ENCODE results near the gene EMC8.

Gene EMC8

DNA sequence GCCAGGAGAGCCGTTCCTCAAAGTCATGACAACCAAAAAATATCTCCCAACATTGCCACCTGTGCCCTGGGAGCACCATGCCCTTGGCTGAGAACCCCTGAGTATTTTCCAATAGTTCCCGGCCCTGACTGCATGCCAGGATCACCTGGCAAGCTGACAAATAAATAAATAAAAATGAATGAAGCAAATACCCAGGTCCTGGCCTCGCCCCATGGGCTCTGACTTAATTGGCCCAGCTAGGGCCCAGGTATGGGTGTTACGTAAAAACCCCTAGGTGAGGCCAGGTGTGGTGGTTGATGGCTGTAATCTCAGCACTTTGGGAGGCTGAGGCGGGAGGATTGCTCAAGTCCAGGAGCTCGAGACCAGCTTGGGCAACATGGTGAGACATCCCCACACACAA is 45.8 kb downstream of the EMC8 start:
- H3K27ac ChIP-seq, result peak overlapping the region; percentile 66
- TF ChIP-seq, protein P1, sequence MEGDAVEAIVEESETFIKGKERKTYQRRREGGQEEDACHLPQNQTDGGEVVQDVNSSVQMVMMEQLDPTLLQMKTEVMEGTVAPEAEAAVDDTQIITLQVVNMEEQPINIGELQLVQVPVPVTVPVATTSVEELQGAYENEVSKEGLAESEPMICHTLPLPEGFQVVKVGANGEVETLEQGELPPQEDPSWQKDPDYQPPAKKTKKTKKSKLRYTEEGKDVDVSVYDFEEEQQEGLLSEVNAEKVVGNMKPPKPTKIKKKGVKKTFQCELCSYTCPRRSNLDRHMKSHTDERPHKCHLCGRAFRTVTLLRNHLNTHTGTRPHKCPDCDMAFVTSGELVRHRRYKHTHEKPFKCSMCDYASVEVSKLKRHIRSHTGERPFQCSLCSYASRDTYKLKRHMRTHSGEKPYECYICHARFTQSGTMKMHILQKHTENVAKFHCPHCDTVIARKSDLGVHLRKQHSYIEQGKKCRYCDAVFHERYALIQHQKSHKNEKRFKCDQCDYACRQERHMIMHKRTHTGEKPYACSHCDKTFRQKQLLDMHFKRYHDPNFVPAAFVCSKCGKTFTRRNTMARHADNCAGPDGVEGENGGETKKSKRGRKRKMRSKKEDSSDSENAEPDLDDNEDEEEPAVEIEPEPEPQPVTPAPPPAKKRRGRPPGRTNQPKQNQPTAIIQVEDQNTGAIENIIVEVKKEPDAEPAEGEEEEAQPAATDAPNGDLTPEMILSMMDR (conservative IDR thresholded peaks at IDR 0.05), result no peak
- no peak for TF ChIP-seq ZFX (IDR thresholded peaks at IDR 0.05)

DNA sequence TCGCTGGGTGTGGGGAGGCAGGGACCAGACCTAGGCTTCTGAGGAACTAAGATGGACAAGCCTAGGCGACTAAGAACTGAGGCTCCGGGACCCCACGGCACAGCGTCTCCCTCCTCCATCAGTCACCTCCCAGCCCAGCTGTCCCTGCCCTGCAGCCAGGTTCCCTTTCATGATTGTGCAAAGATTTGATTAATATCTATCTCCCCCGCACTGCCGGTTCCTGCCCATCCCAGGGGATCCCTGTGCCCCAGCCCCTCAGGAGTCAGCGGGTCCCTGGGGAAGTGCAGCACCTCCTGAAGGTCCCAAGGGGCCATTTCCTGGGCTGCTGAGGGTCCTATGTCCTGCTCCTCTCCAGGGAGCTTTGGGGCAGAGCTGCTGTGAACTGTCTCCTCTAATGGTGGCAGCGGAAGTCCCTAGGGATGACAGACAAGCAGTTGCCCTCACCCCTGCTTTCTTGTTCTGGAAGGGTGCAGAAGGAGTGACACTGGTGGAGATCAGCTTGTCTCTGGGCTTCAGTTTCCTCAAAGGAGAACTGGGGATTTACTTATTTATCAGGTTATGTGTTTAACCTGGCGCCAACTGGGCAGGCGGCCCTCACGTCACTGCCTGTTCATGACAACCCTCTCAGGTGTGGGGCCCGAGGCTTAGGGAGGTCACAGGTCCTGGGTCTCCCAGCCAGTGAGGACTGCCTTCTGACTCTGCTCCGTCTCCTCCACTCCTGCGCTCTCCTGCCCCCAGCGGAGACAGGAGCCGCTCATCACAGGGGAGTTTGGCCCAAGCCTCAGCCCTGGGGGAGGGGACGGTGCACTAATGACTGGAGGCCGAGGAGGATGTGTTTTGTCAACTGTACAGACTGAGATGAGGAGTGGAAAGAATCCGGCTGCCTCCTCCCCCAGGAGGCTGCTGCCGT is 46.6 kb downstream of the EMC8 start:
- TF ChIP-seq, protein P1 (conservative IDR thresholded peaks at IDR 0.05), result peak; percentile 78
- no peak for TF ChIP-seq ZFX (IDR thresholded peaks at IDR 0.05)
- peak overlapping the region; percentile 66 for H3K27ac ChIP-seq

DNA sequence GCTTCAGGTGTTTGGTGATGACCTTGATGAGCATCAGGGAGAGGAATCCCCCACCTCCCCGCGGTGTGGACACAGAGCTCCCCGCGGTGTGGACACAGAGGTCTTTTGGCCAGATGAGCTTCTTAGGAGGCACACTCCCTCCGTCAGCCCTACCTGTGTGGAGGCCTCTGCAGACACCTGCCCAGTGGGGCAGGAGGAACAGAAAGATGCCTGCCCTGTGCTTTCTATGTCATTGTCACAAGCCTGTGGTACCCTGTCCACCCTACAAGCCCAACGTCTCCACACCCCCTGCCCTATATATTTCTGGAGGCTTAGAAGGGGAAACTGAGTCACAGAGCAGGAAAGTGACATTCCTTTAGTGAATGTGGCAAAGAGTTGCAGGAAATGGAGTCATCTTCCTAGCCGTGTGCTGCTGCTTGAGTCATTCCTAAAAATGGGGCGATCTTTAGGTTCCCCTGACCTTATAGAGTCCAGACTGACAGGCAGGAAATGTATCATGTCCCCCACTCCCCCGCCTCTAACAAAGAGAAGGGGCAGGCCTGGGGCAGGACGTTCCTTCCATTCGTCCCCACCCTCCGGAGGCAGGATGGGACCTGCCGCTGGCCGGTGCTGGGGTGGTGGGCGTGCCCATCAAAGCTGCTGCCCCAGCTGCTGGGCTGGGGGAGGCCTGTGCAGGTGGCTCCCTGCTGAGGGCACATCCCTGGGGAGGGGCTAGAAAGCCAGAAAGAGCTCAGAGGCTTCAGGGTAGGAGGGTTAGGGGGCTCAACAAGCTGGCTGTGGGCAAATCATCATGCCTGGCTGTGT is 47.4 kb downstream of the EMC8 start:
- peak overlapping the region; percentile 66 for H3K27ac ChIP-seq

DNA sequence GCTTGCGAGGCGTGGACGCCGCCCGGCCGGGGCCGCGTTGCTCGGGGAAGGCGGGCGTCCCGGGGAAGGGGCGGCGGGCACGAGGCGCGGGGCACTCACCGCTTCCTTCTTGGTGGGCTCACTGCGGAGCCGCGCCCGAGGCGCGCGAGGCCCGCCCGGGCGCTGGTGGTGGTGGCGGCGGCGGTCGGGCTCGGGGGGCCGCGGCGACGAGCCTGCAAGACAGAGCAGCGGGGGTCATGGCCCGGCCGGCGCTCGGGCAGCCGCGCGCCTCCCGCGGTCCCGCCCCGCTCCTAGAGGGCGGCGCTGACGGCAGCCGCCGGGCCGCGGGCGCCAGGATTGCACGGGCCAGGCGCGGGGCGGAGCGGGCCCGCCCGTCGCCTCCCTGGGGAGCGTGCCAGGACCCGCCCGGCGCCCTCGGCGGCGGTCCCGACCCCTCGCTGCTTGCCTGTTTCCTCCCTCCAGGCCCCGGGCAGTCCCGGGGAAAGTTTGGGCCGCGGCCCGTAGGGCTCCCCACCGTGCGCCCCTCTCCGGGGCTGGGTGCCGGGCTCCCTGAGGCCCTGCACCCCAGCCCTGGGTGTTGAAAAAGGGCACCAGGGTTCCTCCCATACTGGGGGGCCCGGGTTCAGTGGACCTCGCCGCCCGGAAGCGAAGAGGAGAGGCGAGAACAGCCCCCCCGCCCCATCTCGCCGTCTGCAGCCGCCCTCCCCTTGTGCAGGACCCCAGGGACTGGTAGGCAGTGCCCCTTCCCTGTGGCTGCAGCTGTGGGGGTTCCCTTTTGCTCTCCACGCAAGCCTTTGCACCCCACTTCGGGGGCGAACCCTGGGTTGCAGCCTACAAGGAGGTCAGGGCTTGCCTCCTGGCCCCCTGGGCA is 48.3 kb downstream of the EMC8 start, which contains the start of gene C16orf74:
Gene C16orf74 (minus strand): TSS at position 270 of the 871 bp plus-strand sequence. CDS start 15,879 bp downstream, outside the sequence.
- H3K27ac ChIP-seq, result peak within 1 kb of the TSS; percentile 62
- no peak; the same call in 1 of the 2 replicates for TF ChIP-seq ZFX (IDR thresholded peaks at IDR 0.05)
- TF ChIP-seq, protein P1 (conservative IDR thresholded peaks at IDR 0.05), result no peak

More for the DNA sequence above, 47.4 kb downstream of the EMC8 start:
- no peak for TF ChIP-seq ZFX (IDR thresholded peaks at IDR 0.05)
- TF ChIP-seq, protein P1 (conservative IDR thresholded peaks at IDR 0.05), result no peak

DNA sequence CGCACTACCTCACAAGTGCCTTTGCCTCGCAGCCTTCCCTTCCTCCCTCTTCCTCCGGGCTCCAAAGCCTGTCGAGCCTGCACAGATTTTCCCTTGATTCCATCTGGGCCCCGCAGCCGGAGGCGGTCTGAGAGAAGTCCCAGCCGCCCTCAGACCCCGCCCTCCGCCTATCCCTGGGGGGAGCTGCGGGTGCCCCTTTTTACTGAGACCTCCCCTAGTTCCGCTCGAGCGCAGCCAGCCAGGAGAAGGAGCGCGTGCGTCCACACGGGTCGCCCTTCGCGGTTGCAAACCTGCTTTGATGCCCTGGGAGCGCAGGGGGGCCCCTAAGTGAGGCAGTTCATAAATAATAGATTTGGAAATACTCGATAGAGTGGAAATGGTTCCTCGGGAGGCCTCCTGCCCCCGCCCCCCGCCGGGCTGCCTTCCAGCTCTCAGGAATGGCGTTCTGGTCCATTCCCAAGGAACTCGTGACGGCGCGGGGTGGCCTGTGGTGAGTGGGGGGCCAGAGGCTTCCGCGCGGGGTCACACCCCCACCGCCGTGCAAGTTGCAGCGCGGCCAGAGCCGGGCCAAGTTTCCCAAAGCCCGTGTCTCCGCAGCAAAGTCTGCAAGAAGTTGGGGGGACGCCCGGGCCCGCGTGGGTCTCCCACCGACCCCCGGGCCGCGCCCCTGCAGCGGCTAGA is 49.1 kb downstream of the EMC8 start:
- TF ChIP-seq ZFX (IDR thresholded peaks at IDR 0.05), result no peak
- TF ChIP-seq, protein P1 (conservative IDR thresholded peaks at IDR 0.05), result no peak
- peak overlapping the region; percentile 62 for H3K27ac ChIP-seq

DNA sequence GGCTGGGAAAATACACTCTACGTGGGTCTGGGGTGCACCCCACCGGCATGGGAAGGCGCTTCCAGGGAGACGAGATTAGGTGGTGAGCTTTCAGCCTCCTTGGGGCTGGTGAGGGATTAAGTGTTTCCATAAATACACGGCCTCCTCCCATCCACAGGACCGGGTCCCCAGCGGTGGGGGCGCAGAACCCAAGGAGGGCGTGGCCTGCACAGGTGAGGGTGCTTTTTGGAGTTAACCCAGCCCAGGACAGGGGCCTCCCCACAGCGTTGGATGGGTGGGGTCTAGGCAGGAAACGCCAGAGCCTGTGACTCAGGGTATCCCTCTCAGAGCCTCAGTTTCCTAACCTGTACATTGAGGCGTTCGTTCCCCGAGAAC is 49.6 kb downstream of the EMC8 start:
- H3K27ac ChIP-seq, result no peak overlapping the region
- TF ChIP-seq, protein P1 (conservative IDR thresholded peaks at IDR 0.05), result no peak
- no peak for TF ChIP-seq ZFX (IDR thresholded peaks at IDR 0.05)
